ENCODE results near the gene SEL1L.

DNA sequence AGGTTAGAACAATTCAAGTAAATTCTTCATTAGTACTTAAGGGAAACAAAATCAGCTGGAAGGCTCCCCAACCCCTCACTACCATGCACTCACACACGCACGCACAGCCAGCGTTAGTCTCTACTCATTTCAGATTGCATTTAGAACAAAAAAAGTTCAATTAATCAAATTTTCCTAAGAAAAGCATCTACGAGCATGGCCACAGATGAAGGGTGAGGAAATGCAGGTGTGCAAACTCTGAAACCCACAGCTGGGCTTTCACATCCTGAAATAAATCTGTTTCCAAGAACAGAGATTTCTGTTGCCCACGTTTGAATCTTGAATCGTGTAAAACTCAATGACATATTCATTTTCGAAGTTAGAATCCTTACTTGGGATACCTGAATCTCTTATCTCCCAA is 62.6 kb downstream of the SEL1L start:
- TF ChIP-seq, protein P1, sequence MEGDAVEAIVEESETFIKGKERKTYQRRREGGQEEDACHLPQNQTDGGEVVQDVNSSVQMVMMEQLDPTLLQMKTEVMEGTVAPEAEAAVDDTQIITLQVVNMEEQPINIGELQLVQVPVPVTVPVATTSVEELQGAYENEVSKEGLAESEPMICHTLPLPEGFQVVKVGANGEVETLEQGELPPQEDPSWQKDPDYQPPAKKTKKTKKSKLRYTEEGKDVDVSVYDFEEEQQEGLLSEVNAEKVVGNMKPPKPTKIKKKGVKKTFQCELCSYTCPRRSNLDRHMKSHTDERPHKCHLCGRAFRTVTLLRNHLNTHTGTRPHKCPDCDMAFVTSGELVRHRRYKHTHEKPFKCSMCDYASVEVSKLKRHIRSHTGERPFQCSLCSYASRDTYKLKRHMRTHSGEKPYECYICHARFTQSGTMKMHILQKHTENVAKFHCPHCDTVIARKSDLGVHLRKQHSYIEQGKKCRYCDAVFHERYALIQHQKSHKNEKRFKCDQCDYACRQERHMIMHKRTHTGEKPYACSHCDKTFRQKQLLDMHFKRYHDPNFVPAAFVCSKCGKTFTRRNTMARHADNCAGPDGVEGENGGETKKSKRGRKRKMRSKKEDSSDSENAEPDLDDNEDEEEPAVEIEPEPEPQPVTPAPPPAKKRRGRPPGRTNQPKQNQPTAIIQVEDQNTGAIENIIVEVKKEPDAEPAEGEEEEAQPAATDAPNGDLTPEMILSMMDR (IDR thresholded peaks at IDR 0.05) = no peak
- TF ChIP-seq CHD2 (IDR thresholded peaks at IDR 0.05; ENCODE audit: low read length, partially characterized antibody) (no peak), RCOR1 (IDR thresholded peaks at IDR 0.05; ENCODE audit: low read length) (no peak), YY1 (IDR thresholded peaks at IDR 0.05; ENCODE audit: low read depth) (no peak)

All from SK-N-SH (cell line).